NCI-H1105 (cell line): ENCODE data around the gene MORN1.
"Not testable (repeated sequence)": the region's sequence is repeated elsewhere in the genome, so short reads cannot be mapped to it uniquely, and the experiment has no call there.

Experiments
- DNase-seq: peaks from one replicate; lab custom pipeline; 2025; lab: John Stamatoyannopoulos, UW

MORN1 gene

GRCh38 chr1:2337081-2337480 is 54.3 kb downstream of the MORN1 start:
- DNase-seq: no peak

GRCh38 chr1:2336499-2336898 is 54.9 kb downstream of the MORN1 start:
- no peak for DNase-seq

GRCh38 chr1:2335721-2336455 is 55.5 kb downstream of the MORN1 start:
- DNase-seq: peak; percentile 37

- DNase-seq: no peak
Observed at GRCh38 chr1:2334883-2335534, 56.3 kb downstream of the MORN1 start.

GRCh38 chr1:2334366-2334765 is 57.0 kb downstream of the MORN1 start:
- no peak for DNase-seq

GRCh38 chr1:2331580-2331979 is 59.8 kb downstream of the MORN1 start:
- not testable (repeated sequence) for DNase-seq

- DNase-seq: no peak
Observed at GRCh38 chr1:2331200-2331544, 60.2 kb downstream of the MORN1 start.

- DNase-seq: no peak
Observed at GRCh38 chr1:2330519-2331199, 60.7 kb downstream of the MORN1 start.

GRCh38 chr1:2330035-2330434 is 61.3 kb downstream of the MORN1 start:
- DNase-seq: no peak

- no peak for DNase-seq
Observed at GRCh38 chr1:2328676-2329455, 62.5 kb downstream of the MORN1 start.

GRCh38 chr1:2327841-2328240 is 63.5 kb downstream of the MORN1 start:
- DNase-seq: no peak

GRCh38 chr1:2327162-2327561 is 64.2 kb downstream of the MORN1 start:
- not testable (repeated sequence) for DNase-seq

GRCh38 chr1:2326524-2326923 is 64.8 kb downstream of the MORN1 start:
- DNase-seq: no peak

GRCh38 chr1:2324553-2325366 is 66.6 kb downstream of the MORN1 start:
- DNase-seq: no peak

GRCh38 chr1:2323451-2323974 is 67.8 kb downstream of the MORN1 start:
- no peak for DNase-seq

- DNase-seq: no peak
Observed at GRCh38 chr1:2322581-2323211, 68.7 kb downstream of the MORN1 start.

GRCh38 chr1:2322065-2322571 is 69.2 kb downstream of the MORN1 start:
- DNase-seq: no peak

GRCh38 chr1:2320760-2321667 is 70.3 kb downstream of the MORN1 start:
- DNase-seq: no peak

GRCh38 chr1:2320006-2320405 is 71.3 kb downstream of the MORN1 start:
- DNase-seq: no peak

- no peak for DNase-seq
Observed at GRCh38 chr1:2319291-2319690, 72.1 kb downstream of the MORN1 start.
